ENCODE data around the gene PPFIA1. TPM values are rescaled to one million over a fixed set of nuclear protein-coding genes. Genes with fewer than 3 reads are reported as not detected.

Gene PPFIA1
- total RNA-seq, 1 experiment from 2014 or later = 63.4 TPM

- Histone ChIP-seq H3K4ac (ENCODE audit: low read depth, low read length) (no peak overlapping the region), H4K5ac (ENCODE audit: insufficient read length, low read depth, low read length) (no peak overlapping the region), H3K14ac (ENCODE audit: insufficient read depth, low read length) (no peak overlapping the region), H2AK5ac (ENCODE audit: insufficient read length, low read length) (no peak overlapping the region), H2BK12ac (ENCODE audit: insufficient read length, low read depth, low read length) (no peak overlapping the region), H2AFZ (ENCODE audit: low read length) (no peak overlapping the region), H3K56ac (ENCODE audit: insufficient read length, low read depth, low read length) (no peak overlapping the region), H2BK5ac (ENCODE audit: insufficient read length, low read length) (no peak overlapping the region), H3T11ph (ENCODE audit: low read length) (no peak overlapping the region), H3K9me3 (ENCODE audit: control insufficient read depth, low read depth, low read length) (no peaks in the 10 kb centered on the region), H4K20me1 (ENCODE audit: control insufficient read depth, insufficient read depth, insufficient read length) (no peaks in the 10 kb centered on the region), H3K23me2 (ENCODE audit: insufficient read length, low read depth, low read length, poor library complexity, severe bottlenecking) (no peaks in the 10 kb centered on the region), H2BK120ac (ENCODE audit: low read depth, low read length, poor library complexity, severe bottlenecking) (no peak overlapping the region), H2BK15ac (ENCODE audit: low read depth, low read length) (no peak overlapping the region), H3K4me1 (ENCODE audit: insufficient read depth, low read length) (no peaks in the 10 kb centered on the region; the same call in 1 of the 2 replicates), H3K4me2 (ENCODE audit: insufficient read depth, insufficient read length, low read length) (no peak overlapping the region), H3K79me2 (ENCODE audit: insufficient read depth, low read length) (peaks cover 18% of the 10 kb centered on the region), H4K91ac (ENCODE audit: insufficient read length, low read depth, low read length) (no peak overlapping the region), H3K79me1 (ENCODE audit: insufficient read depth, low read depth, low read length, poor library complexity, severe bottlenecking) (peaks cover 6% of the 10 kb centered on the region), H3K9ac (ENCODE audit: extremely low read depth, insufficient read length, low read length) (no peak overlapping the region), H4K8ac (replicated peaks; ENCODE audit: insufficient read length, low read depth, low read length) (no peak overlapping the region), H2BK20ac (ENCODE audit: low read depth, low read length, poor library complexity, severe bottlenecking) (no peak overlapping the region), H3K27me3 (ENCODE audit: insufficient read depth, low read length) (no peaks in the 10 kb centered on the region), H3K18ac (ENCODE audit: insufficient read length, low read depth, low read length) (no peak overlapping the region), H3K27ac (ENCODE audit: insufficient read length, low read depth, low read length) (no peak overlapping the region), H3K23ac (ENCODE audit: insufficient read length, low read depth, low read length) (no peak overlapping the region)
- no peak for DNase-seq
- H3K27ac Mint-ChIP-seq = 0 out of 7 replicates have a peak overlapping the region, but pooled peaks of 1 of the 3 experiments have one; percentile 59
- H3K27me3 Mint-ChIP-seq (ENCODE audit: low read depth) = no peaks in the 10 kb centered on the region
- peaks cover 33 to 86% (median 81%) of the 10 kb centered on the region in 3 experiments; a peak in 6 of 7 replicates for H3K36me3 Mint-ChIP-seq (ENCODE audit: insufficient read depth in 1 of 3, low read depth in 3 of 3)
- peaks cover 13 to 23% of the 10 kb centered on the region in 2 experiments; a peak in 3 of 4 replicates for H3K4me1 Mint-ChIP-seq
- H3K9me3 Mint-ChIP-seq = no peaks in the 10 kb centered on the region
- no peak overlapping the region for H3K4me3 Mint-ChIP-seq
- no peak for TF ChIP-seq CTCF (conservative IDR thresholded peaks at IDR 0.05)
- no CpG with 5 or more reads among the region's 8 CpGs for WGBS (ENCODE audit: extremely low coverage, insufficient read length, low lambda C conversion rate)
Measured at GRCh38 chr11:70278994-70279393, 8.5 kb downstream of the PPFIA1 start.

All from H9 (cell line).